Adrenal gland (tissue), 12 donors: ENCODE data around the gene SLC8B1. TPM values are rescaled to one million over a fixed set of nuclear protein-coding genes. Genes with fewer than 3 reads are reported as not detected.

ENCODE experiments used
- DNase-seq, 7 donors: peaks; one replicate each; pipeline ENCODE4 v3.0.0-alpha.2; 2019 to 2020
- H3K27ac ChIP-seq, 5 donors: fragments of 200-600 bp; sonication (generic) in 4 of 5; 1 replicate in 3 of 5; 2 replicates in 2 of 5; pipeline versions ENCODE4 v1.5.1 to v1.8.0; 2016 to 2020; ENCODE audit warnings: mild to moderate bottlenecking in 1 of 5
- H3K27me3 ChIP-seq: fragments of 200-600 bp; 2 replicates; pipeline ENCODE4 v1.8.0; 2021
- H3K36me3 ChIP-seq, 2 donors: fragments of 200-600 bp; replicated peaks in 1 of 2; 1 replicate in 1 of 2; 2 replicates in 1 of 2; pipeline versions ENCODE4 v1.5.1 to v1.8.0; 2018 to 2022
- H3K4me1 ChIP-seq, 2 donors: fragments of 200-600 bp; replicated peaks in 1 of 2; 1 replicate in 1 of 2; 2 replicates in 1 of 2; pipeline versions ENCODE4 v1.5.1 to v1.8.0; 2018 to 2021
- H3K4me3 ChIP-seq, 4 donors: fragments of 200-600 bp; sonication (generic) in 3 of 4; one replicate each; pipeline ENCODE4 v1.5.1; 2016 to 2018
- H3K9me3 ChIP-seq, 3 donors: fragments of 200-600 bp; sonication (generic) in 1 of 3; replicated peaks in 1 of 3; 1 replicate in 2 of 3; 2 replicates in 1 of 3; pipeline versions ENCODE4 v1.5.1 to v1.8.0; 2016 to 2021
- POLR2A ChIP-seq, 2 donors: fragments of 450-650 bp; IDR thresholded peaks; one replicate each; pipeline ENCODE4 v1.6.1; 2017; ENCODE audit warnings: antibody characterized with exemption in 2 of 2, mild to moderate bottlenecking in 2 of 2, moderate library complexity in 1 of 2
- WGBS, 4 donors: extraction: QIAGEN DNeasy Blood & Tissue Kit in 2 of 4; methylation state at CpG; one replicate each; pipeline versions ENCODE4 v1.1.5 to v1.1.7; 2013 to 2017; 5-methylcytosine and 5-hydroxymethylcytosine counted together
- intact Hi-C, 2 donors: fragments of 100-400 bp; cut with DNase I; formaldehyde crosslinking; loops; one replicate each; pipeline versions ENCODE4 v1.14.1 to v1.15.0; 2022 to 2023
- polyA plus RNA-seq, 3 donors: library from polyadenylated mRNA; stranded (reverse); fragments of 200-250 nt in 2 of 3; fragments of 350-450 nt in 1 of 3; fragmentation: Illumina TruSeq in 1 of 3; extraction: RNeasy Lipid Tissue Mini Kit (QIAGEN cat#74804) in 1 of 3; gene quantifications; one replicate each; pipeline ENCODE4 v1.2.3, GENCODE V29; 2013 to 2014
- total RNA-seq, 9 donors: library from RNA; depleted of rRNA in 4 of 9; stranded (reverse); fragments of >200 nt in 4 of 9; fragments of 120-200 nt in 1 of 9; fragmentation: NEBNext Ultra II Directional in 1 of 9; extraction: Animal tissue kit (Norgen Biotek cat#: 25700) in 1 of 9; gene quantifications; one replicate each; pipeline versions ENCODE4 v1.1.0 to v1.2.4, GENCODE V29; 2013 to 2023
- TF ChIP-seq, protein P1 (sequence below), 6 experiments: fragments of 450-650 bp in 4 of 6; fragments of 200-600 bp in 2 of 6; sonication (generic) in 1 of 6; IDR thresholded peaks; 1 replicate in 5 of 6; 2 replicates in 1 of 6; pipeline versions ENCODE4 v1.5.1 to v1.8.0; 2016 to 2021; ENCODE audit warnings: antibody characterized with exemption in 6 of 6, mild to moderate bottlenecking in 2 of 6, moderate library complexity in 1 of 6
- donor health status: healthy with polysubstance abuse.
- donor health status: Bipolar disorder and iron deficiency.
- donor health status: DM: yes; HTN: yes; CAD: no.
- donor health status: DM: no; HTN: no; CAD: no.
- donor health status: DM: no; HTN: no; CAD: no.
- donor health status: DM: yes; HTN: yes; CAD: no.

SLC8B1 gene
- total and polyA plus RNA-seq, 12 donors: 67.6 to 288 (median 188) TPM

DNA sequence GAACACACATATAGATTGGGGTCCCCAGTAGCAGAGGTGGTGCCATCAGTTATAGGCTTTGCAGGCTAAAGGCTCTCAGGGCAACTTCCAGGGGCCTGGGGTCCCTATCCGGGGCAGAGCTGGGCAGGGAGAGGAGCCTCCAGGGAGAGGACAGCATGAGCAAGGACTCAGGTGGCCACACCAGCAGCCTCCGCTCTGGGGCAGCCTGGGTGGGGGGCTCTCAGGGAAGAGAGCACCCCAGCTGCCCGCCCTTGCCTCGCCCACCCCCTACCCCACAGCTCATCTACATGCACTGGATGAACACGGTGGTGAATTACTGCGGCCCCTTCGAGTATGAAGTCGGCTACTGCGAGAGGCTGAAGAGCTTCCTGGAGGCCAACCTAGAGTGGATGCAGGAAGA lies 37.5 kb upstream of the SLC8B1 start:
- no peak for DNase-seq
- peaks cover 0 to 78% of the 10 kb centered on the region in 2 donors for H3K36me3 ChIP-seq
- no peak overlapping the region for H3K4me3 ChIP-seq
- no peaks in the 10 kb centered on the region for H3K9me3 ChIP-seq
- intact Hi-C loops: no loop called here
- H3K4me1 ChIP-seq: peaks cover 10 to 20% of the 10 kb centered on the region in 2 donors
- H3K27me3 ChIP-seq: no peaks in the 10 kb centered on the region
- 88 to 96% (median 95%) methylated on average over 8 to 9 of the region's 9 CpGs for WGBS, 4 donors
- no peak for TF ChIP-seq POLR2A (IDR thresholded peaks at IDR 0.05)
- TF ChIP-seq, protein P1, sequence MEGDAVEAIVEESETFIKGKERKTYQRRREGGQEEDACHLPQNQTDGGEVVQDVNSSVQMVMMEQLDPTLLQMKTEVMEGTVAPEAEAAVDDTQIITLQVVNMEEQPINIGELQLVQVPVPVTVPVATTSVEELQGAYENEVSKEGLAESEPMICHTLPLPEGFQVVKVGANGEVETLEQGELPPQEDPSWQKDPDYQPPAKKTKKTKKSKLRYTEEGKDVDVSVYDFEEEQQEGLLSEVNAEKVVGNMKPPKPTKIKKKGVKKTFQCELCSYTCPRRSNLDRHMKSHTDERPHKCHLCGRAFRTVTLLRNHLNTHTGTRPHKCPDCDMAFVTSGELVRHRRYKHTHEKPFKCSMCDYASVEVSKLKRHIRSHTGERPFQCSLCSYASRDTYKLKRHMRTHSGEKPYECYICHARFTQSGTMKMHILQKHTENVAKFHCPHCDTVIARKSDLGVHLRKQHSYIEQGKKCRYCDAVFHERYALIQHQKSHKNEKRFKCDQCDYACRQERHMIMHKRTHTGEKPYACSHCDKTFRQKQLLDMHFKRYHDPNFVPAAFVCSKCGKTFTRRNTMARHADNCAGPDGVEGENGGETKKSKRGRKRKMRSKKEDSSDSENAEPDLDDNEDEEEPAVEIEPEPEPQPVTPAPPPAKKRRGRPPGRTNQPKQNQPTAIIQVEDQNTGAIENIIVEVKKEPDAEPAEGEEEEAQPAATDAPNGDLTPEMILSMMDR (IDR thresholded peaks at IDR 0.05): no peak
- no peak overlapping the region for H3K27ac ChIP-seq

DNA sequence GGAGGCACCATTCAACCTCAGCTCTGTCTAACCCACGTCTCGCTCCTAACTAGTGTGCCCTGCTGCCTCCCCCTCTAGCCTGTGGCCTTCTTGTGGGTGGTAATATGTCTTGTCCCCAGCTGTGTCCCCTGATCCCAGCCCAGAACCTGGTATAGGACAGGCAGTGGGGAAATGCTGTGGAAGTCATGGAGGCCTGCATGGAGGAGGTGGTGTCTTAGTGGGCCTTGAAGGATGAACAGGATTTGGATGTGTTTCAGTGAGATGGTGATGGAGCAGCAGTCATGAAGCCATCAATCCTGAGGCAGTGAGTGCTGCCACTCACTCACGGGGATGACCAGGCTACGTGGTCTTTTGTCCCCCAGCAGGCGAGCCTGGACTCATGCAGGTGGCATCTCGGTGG lies 36.9 kb upstream of the SLC8B1 start:
- no peaks in the 10 kb centered on the region for H3K27me3 ChIP-seq
- H3K4me1 ChIP-seq: peaks cover 10 to 20% of the 10 kb centered on the region in 2 donors
- WGBS, 4 donors: 86 to 100% (median 92%) methylated on average over 1 to 6 of the region's 6 CpGs
- TF ChIP-seq POLR2A (IDR thresholded peaks at IDR 0.05): no peak
- TF ChIP-seq, protein P1 (IDR thresholded peaks at IDR 0.05): no peak
- no peak overlapping the region for H3K4me3 ChIP-seq
- intact Hi-C loops: no loop called here
- no peaks in the 10 kb centered on the region for H3K9me3 ChIP-seq
- H3K27ac ChIP-seq: peak overlapping the region in 1 of 5 donors; percentile 5
- DNase-seq: no peak
- H3K36me3 ChIP-seq: peaks cover 0 to 72% of the 10 kb centered on the region in 2 donors

DNA sequence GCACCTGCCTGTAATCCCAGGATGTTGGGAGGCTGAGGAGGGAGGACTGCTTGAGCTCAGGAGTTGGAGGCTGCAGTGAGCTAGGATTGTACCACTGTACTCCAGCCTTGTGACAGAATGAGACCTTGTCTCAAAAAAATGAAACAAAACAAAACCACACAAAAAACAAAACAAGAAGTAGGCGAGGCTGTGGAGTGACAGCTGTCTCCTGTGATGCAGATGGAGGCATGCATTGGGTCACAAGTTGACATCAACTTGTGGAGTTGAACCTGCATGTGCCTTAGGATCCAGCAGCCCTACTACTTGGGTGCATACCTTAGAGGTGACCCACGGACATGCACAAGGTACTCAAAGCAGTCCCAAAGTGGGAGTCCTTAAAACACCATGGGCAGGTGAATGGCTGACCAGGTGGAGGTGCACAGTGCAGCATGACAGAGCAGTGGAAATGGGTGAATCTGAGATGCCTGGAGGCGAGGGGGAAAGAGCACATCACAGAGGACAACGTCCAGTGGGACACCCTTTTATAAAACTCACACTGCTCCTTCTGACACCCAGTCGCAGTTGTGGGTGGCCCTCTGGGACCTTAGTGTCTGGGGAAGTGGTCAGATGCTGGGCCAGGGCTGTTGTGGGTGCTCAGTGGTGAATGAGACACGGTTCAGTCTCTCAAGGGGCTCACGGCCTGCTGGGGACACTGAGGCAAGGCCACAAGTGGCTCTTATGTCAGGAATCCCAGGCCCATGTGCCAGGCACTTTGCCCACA lies 36.2 kb upstream of the SLC8B1 start:
- DNase-seq: no peak
- TF ChIP-seq, protein P1 (IDR thresholded peaks at IDR 0.05): no peak
- no peak for TF ChIP-seq POLR2A (IDR thresholded peaks at IDR 0.05)

DNA sequence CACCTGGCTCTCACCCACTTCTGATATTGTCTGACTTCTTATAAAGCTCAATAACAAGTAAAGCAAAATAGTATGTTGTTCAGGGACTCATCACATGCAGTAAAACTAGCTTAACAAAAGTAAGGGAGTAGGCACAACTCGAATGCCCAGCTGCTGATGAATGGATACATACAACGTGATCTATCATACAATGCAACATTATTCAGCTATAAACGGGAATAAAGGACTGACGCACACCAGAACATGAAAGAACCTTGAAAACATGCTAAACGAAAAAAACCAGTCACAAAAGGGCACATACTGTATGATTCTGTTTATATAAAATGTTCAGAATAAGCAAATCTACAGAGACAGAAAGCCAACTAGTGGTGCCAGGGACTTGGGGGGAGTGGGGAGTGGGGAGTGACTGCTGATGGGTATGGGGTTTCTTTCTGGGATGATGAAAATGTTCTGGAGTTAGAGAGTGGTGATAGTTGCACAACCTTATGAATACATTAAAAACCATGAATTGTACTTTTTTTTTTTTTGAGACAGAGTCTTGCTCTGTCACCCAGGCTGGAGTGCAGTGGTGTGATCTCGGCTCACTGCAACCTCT lies 34.6 kb upstream of the SLC8B1 start:
- H3K36me3 ChIP-seq: peaks cover 0 to 49% of the 10 kb centered on the region in 2 donors
- H3K9me3 ChIP-seq: no peaks in the 10 kb centered on the region
- no peak for TF ChIP-seq POLR2A (IDR thresholded peaks at IDR 0.05)
- TF ChIP-seq, protein P1 (IDR thresholded peaks at IDR 0.05): no peak
- DNase-seq: peak in 1 of 7 donors; percentile 10
- intact Hi-C loops: loop anchor here in 1 of 2 donors (5.0 kb wide), 1 partner anchor 52 kb away; no protein-coding TSS in a partner anchor
- H3K4me1 ChIP-seq: peaks cover 28 to 41% of the 10 kb centered on the region in 2 donors
- 35 to 52% (median 45%) methylated on average over 6 of the region's 6 CpGs for WGBS, 4 donors
- no peak overlapping the region for H3K4me3 ChIP-seq
- no peaks in the 10 kb centered on the region for H3K27me3 ChIP-seq
- H3K27ac ChIP-seq: peak overlapping the region in 3 of 5 donors; percentile 54 to 58 (median 57)

More for the DNA sequence above, 36.2 kb upstream of the SLC8B1 start:
- Histone ChIP-seq H3K36me3 (peaks cover 0 to 65% of the 10 kb centered on the region in 2 donors), H3K9me3 (no peaks in the 10 kb centered on the region), H3K27ac (peak overlapping the region in 1 of 5 donors; percentile 5), H3K4me1 (peaks cover 16 to 25% of the 10 kb centered on the region in 2 donors), H3K27me3 (no peaks in the 10 kb centered on the region), H3K4me3 (no peak overlapping the region)
- intact Hi-C loops: no loop called here
- 71 to 76% (median 76%) methylated on average over 6 to 7 of the region's 7 CpGs for WGBS, 4 donors
